GM18907 (cell line): ENCODE data around the gene FYTTD1.

ENCODE experiments used
- ATAC-seq: cut with Tn5 transposase; IDR thresholded peaks from one replicate; pipeline ENCODE4 v1.9.1; 2021; ENCODE audit warnings: mild to moderate bottlenecking, moderate library complexity; ENCODE audit not compliant: unreplicated experiment

Gene FYTTD1

GRCh38 chr3:197737319-197737649, 12.4 kb upstream of the FYTTD1 start:
- ATAC-seq = no peak

- ATAC-seq = no peak
Measured at GRCh38 chr3:197737749-197738462, 11.8 kb upstream of the FYTTD1 start.

GRCh38 chr3:197742787-197743186, 6.9 kb upstream of the FYTTD1 start:
- ATAC-seq = no peak

GRCh38 chr3:197746209-197746608, 3.5 kb upstream of the FYTTD1 start:
- no peak for ATAC-seq

- no peak for ATAC-seq
Measured at GRCh38 chr3:197746801-197747237, 2.9 kb upstream of the FYTTD1 start.

- no peak for ATAC-seq
Measured at GRCh38 chr3:197748597-197749314, 927 bp upstream of the FYTTD1 start.

GRCh38 chr3:197749315-197749600, 425 bp upstream of the FYTTD1 start:
- ATAC-seq = peak; percentile 44

- ATAC-seq = peak; percentile 56
Measured at GRCh38 chr3:197750396-197750831, 731 bp downstream of the FYTTD1 start.

- no peak for ATAC-seq
Measured at GRCh38 chr3:197750858-197751737, 1.4 kb downstream of the FYTTD1 start.

- no peak for ATAC-seq
Measured at GRCh38 chr3:197752107-197752506, 2.4 kb downstream of the FYTTD1 start.

GRCh38 chr3:197753263-197753662, 3.6 kb downstream of the FYTTD1 start:
- no peak for ATAC-seq

- ATAC-seq = no peak
Measured at GRCh38 chr3:197756704-197757103, 7.0 kb downstream of the FYTTD1 start.

- ATAC-seq = no peak
Measured at GRCh38 chr3:197758512-197758911, 8.8 kb downstream of the FYTTD1 start.

- ATAC-seq = no peak
Measured at GRCh38 chr3:197761784-197762183, 12.1 kb downstream of the FYTTD1 start.

GRCh38 chr3:197775317-197775716, 25.6 kb downstream of the FYTTD1 start:
- ATAC-seq = no peak

- ATAC-seq = peak; percentile 56
Measured at GRCh38 chr3:197782230-197782629, 32.5 kb downstream of the FYTTD1 start.

- ATAC-seq = no peak
Measured at GRCh38 chr3:197784019-197784585, 34.4 kb downstream of the FYTTD1 start.

- ATAC-seq = no peak
Measured at GRCh38 chr3:197787412-197787811, 37.7 kb downstream of the FYTTD1 start.

- no peak for ATAC-seq
Measured at GRCh38 chr3:197789309-197789708, 39.6 kb downstream of the FYTTD1 start.

- no peak for ATAC-seq
Measured at GRCh38 chr3:197790033-197790432, 40.4 kb downstream of the FYTTD1 start.

GRCh38 chr3:197791113-197791891, 41.6 kb downstream of the FYTTD1 start, which contains the start of gene LRCH3:
TSS of gene LRCH3 (plus strand) at chr3:197791254. CDS start at chr3:197791279, 25 bp downstream.
- ATAC-seq = peak; percentile 86
